Measurements from ENCODE around the gene SLC37A1. TPM values are rescaled to one million over a fixed set of nuclear protein-coding genes. Genes with fewer than 3 reads are reported as not detected.

The SLC37A1 gene
- total RNA-seq, 2 donors from 2014 or later: 6.6 to 9.6 TPM

DNA sequence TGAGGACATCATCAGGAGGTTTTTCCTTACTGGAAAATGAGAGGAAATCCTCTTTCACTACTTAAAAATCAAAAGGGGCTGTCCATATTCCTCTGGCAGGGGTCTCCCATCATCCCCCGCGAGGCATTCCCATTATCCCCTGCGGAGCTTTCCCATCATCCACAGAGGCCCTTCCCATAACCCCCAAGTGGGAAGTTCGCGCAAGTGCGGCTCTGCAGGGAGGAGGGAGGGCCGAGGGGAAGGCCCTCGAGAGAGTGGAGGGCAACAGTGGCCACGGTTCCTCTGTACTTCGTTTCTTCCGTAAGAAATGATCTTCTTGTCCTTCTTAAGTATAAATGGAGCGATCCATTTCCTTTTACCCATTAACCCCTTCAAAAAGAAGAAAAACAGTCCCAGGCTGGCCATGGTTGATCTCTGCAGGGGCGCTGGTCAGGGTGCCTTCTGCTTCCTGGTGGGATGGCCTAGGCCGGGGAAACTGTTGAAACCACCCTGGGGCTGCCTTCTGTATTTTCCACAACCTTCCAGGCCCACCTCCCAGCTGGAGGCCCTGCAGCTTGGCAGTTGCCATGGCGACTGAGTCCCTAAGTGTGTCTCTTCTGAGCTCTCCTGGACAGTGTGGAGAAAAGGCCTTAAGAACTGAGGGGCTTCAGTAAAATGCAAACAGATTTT lies 14.1 kb upstream of the SLC37A1 start:
- Histone ChIP-seq H3K27ac (no peak overlapping the region), H3K4me1 (ENCODE audit: control insufficient read depth in 1 of 2, low read depth in 2 of 2) (peaks cover 0 to 12% of the 10 kb centered on the region in 2 donors), H3K27me3 (replicated peaks; ENCODE audit: insufficient read depth) (no peaks in the 10 kb centered on the region), H3K36me3 (no peaks in the 10 kb centered on the region), H3K9me3 (no peaks in the 10 kb centered on the region), H3K4me3 (no peak overlapping the region)
- TF ChIP-seq, protein P1, sequence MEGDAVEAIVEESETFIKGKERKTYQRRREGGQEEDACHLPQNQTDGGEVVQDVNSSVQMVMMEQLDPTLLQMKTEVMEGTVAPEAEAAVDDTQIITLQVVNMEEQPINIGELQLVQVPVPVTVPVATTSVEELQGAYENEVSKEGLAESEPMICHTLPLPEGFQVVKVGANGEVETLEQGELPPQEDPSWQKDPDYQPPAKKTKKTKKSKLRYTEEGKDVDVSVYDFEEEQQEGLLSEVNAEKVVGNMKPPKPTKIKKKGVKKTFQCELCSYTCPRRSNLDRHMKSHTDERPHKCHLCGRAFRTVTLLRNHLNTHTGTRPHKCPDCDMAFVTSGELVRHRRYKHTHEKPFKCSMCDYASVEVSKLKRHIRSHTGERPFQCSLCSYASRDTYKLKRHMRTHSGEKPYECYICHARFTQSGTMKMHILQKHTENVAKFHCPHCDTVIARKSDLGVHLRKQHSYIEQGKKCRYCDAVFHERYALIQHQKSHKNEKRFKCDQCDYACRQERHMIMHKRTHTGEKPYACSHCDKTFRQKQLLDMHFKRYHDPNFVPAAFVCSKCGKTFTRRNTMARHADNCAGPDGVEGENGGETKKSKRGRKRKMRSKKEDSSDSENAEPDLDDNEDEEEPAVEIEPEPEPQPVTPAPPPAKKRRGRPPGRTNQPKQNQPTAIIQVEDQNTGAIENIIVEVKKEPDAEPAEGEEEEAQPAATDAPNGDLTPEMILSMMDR (IDR thresholded peaks at IDR 0.05): no peak
- ATAC-seq (ENCODE audit: insufficient number of reproducible peaks, low FRiP score, low read depth): no peak
- no peak for DNase-seq (ENCODE audit: low spot score)

DNA sequence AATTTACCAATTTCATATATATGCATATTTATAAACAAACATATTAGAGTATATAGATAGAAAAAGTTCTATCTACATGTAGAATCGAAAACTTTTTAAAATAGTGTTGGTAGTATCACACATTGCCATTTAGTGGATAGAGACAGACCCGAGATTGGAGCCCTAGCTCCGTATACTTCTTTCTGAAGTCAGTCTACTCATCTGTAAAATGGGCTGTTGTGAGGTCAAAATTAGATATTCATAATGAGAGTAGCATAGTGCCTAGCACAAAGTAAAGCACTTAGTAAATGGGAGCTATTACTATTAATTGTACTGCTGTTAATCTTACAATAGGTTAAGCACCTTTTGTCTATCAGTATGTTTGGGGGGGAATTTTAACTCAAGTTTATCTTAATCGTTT lies 13.4 kb upstream of the SLC37A1 start:
- Histone ChIP-seq H3K4me1 (ENCODE audit: control insufficient read depth in 1 of 2, low read depth in 2 of 2) (peaks cover 0 to 12% of the 10 kb centered on the region in 2 donors), H3K27me3 (replicated peaks; ENCODE audit: insufficient read depth) (no peaks in the 10 kb centered on the region), H3K9me3 (no peaks in the 10 kb centered on the region), H3K36me3 (no peaks in the 10 kb centered on the region), H3K4me3 (no peak overlapping the region), H3K27ac (no peak overlapping the region)
- DNase-seq (ENCODE audit: low spot score) (no peak), ATAC-seq (ENCODE audit: insufficient number of reproducible peaks, low FRiP score, low read depth) (no peak)
- TF ChIP-seq, protein P1 (IDR thresholded peaks at IDR 0.05): no peak

DNA sequence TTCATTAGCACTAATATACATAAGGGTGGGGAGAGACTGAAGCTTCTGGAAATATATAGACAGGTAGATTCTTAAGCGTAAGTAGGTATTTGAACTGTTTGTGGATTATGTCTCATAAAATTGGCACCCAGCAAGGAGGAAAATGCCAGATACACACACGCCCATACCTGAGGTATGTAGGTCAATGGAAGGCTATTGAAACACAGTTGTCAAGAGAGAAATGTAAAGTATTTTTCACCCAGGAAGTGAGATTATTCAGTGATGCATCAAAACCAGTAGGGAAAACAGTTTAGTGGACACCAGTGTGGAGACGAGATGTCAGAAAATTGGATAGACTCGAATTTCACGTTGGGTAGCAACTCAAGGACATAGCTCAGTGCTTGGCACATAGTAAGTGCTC lies 12.9 kb upstream of the SLC37A1 start:
- Histone ChIP-seq H3K27me3 (replicated peaks; ENCODE audit: insufficient read depth) (no peaks in the 10 kb centered on the region), H3K4me3 (no peak overlapping the region), H3K27ac (no peak overlapping the region), H3K4me1 (ENCODE audit: control insufficient read depth in 1 of 2, low read depth in 2 of 2) (peaks cover 0 to 7% of the 10 kb centered on the region in 2 donors), H3K36me3 (no peaks in the 10 kb centered on the region), H3K9me3 (no peaks in the 10 kb centered on the region)
- TF ChIP-seq, protein P1 (IDR thresholded peaks at IDR 0.05): no peak
- DNase-seq (ENCODE audit: low spot score): no peak
- ATAC-seq (ENCODE audit: insufficient number of reproducible peaks, low FRiP score, low read depth): no peak

DNA sequence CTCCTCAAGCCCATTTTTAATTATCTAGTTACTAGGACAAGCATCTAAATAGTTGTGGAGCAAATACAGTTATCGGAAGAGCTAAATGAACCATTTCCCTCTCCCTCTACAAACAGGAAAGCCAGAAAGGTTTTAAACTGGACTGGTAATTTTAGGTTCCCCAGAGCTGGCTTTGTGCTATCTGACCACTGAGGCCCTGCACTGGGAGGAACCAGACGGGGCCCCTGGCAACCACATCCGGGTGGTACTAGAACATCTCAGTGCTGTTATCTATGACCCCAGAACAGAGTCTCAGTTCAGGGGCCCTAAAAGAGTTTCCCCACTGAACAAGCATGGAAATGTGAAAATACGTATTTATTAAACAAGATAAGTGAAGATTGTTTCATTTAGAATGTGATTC lies 9.9 kb upstream of the SLC37A1 start:
- Histone ChIP-seq H3K4me1 (ENCODE audit: control insufficient read depth in 1 of 2, low read depth in 2 of 2) (no peaks in the 10 kb centered on the region), H3K27ac (no peak overlapping the region), H3K9me3 (no peaks in the 10 kb centered on the region), H3K4me3 (no peak overlapping the region), H3K36me3 (no peaks in the 10 kb centered on the region), H3K27me3 (replicated peaks; ENCODE audit: insufficient read depth) (no peaks in the 10 kb centered on the region)
- ATAC-seq (ENCODE audit: insufficient number of reproducible peaks, low FRiP score, low read depth): no peak
- no peak for DNase-seq (ENCODE audit: low spot score)
- TF ChIP-seq, protein P1 (IDR thresholded peaks at IDR 0.05): no peak

DNA sequence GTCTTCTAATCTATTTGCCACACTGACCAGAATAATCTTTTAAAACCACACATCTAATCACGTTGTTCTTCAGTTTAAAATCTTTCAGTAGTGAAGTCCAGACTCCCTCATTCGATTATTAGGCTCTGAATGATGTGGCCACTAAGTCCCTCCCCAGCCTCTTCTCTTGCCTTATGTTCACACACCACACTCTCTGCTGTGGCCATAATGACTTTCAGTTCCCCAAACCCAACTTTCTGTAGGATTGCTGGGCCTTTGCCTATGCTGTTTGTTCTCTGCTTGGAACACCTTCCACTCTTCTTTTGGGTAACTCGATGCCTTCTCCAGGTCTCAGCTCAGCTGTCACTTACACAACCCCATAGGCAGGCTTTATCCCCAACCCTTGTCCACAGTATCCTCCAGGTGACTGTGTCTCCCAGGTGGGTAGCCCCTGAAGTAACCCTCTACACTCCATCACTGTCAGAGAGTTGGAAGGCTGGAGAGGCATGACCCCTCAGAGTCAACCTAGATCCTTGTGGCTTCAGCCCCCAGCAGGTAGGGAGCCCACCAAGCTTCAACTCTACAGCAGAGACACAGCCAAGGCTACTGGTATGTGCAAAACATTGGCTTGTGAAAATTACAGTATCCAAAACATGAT lies 8.4 kb upstream of the SLC37A1 start:
- ATAC-seq (ENCODE audit: insufficient number of reproducible peaks, low FRiP score, low read depth): no peak
- H3K36me3 ChIP-seq: no peaks in the 10 kb centered on the region
- TF ChIP-seq, protein P1 (IDR thresholded peaks at IDR 0.05): no peak
- H3K4me3 ChIP-seq: no peak overlapping the region
- H3K4me1 ChIP-seq (ENCODE audit: control insufficient read depth in 1 of 2, low read depth in 2 of 2): no peaks in the 10 kb centered on the region
- no peaks in the 10 kb centered on the region for H3K27me3 ChIP-seq (replicated peaks; ENCODE audit: insufficient read depth)
- no peak for DNase-seq (ENCODE audit: low spot score)
- no peaks in the 10 kb centered on the region for H3K9me3 ChIP-seq
- H3K27ac ChIP-seq: no peak overlapping the region

Measured in thoracic aorta (tissue), 2 donors.